IPS-18c (cell line): ENCODE measurements around the gene SMPD1.

ENCODE experiments used
- H3K4me3 ChIP-seq: 2 replicates; pipeline ENCODE4 v1.7.0; 2013; ENCODE audit warnings: low read depth, mild to moderate bottlenecking, low read length, moderate library complexity; ENCODE audit not compliant: insufficient read depth
- H3K9me3 ChIP-seq: one replicate; pipeline ENCODE4 v1.6.1; 2013; ENCODE audit warnings: mild to moderate bottlenecking, low read length, moderate library complexity; ENCODE audit not compliant: control insufficient read depth, insufficient read depth

The SMPD1 gene

DNA sequence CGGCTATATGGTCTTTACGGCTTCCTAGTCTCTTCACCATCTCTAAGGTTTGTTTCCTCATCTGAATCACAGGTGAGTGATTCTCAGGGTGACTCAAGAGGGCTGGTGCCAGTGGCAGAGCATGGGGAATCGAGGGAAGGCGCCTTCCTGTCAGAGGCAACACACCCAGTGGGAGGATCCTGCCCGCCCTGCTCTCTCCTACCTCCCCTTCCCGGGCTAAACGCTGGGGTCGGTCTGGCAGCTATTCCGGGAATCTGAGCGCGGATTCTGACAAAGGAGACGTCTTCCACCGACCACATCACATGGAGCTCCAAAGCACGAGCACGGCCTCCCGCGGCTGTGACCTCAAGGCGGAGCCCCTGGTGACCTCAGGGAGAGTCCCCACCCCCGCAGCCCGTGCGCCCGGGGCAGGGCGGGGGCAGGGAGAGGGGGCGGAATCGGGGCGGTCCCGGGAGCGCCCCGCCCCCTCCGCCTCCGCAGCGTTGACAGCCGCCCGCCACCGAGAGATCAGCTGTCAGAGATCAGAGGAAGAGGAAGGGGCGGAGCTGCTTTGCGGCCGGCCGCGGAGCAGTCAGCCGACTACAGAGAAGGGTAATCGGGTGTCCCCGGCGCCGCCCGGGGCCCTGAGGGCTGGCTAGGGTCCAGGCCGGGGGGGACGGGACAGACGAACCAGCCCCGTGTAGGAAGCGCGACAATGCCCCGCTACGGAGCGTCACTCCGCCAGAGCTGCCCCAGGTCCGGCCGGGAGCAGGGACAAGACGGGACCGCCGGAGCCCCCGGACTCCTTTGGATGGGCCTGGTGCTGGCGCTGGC is at the start of gene SMPD1:
Gene SMPD1, plus strand, starts transcription at position 570 of the 813 bp plus-strand sequence. Its CDS starts 125 bp downstream, at position 695.
- peaks cover 2% of the 10 kb centered on the region for H3K9me3 ChIP-seq
- H3K4me3 ChIP-seq: peak within 1 kb of the TSS; percentile 79

DNA sequence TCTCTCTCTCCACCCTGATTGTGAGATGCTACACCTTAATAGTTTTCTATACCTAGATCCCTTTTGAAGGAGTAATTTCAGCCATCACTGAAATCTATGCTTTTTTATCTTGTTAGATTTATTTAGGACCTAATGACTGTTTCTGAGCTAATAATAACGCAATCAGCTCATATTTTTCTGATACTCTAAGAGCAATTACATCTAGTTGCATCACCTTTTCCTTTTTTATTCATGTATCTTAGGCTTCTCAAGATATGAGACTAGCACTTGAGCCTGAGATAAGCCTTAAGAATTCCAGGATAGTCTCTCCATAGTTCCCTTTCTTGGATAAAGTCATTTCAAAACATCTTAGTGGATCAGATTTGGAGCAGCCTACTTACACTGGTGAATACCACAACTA is 44.9 kb upstream of the SMPD1 start:
- Histone ChIP-seq H3K4me3 (no peak overlapping the region), H3K9me3 (peaks cover 3% of the 10 kb centered on the region)

DNA sequence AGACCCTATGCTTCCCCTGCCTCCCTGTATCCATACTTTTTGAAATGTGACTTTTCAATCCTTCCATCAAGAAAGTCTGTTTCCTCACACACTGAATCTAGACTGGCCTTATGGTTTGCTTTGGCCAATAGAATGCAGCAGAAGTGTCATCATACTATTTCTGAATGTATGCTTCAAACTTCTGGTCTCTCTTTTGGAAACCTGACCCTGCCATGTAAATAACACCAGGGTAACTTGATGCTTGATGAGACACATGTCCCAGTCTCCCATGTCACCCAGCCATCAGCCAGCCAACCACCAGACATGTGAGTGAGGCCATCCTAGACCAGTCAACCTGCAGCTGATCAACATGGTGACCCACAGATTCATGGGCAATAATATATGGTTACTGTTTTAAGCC is 40.2 kb upstream of the SMPD1 start:
- Histone ChIP-seq H3K4me3 (no peak overlapping the region), H3K9me3 (peaks cover 3% of the 10 kb centered on the region)

DNA sequence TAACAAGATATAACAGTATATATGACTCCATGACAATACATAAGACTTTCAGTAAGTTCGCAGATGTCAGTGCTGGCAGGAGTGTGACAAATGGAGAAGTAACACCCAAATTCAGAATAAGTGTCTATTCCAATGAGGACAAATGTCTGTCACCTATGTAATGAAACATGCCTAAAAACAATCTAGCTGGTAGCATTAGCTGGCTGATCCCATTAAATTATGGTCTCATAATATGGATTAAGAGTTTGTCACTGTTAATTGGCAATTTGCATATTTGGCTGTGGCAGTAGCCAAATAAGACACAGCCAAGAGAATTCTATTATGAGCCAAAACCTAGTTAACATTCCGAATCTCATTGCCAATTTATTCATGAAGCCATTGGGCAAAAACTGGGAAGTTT is 39.8 kb upstream of the SMPD1 start:
- Histone ChIP-seq H3K4me3 (no peak overlapping the region), H3K9me3 (peaks cover 3% of the 10 kb centered on the region)

DNA sequence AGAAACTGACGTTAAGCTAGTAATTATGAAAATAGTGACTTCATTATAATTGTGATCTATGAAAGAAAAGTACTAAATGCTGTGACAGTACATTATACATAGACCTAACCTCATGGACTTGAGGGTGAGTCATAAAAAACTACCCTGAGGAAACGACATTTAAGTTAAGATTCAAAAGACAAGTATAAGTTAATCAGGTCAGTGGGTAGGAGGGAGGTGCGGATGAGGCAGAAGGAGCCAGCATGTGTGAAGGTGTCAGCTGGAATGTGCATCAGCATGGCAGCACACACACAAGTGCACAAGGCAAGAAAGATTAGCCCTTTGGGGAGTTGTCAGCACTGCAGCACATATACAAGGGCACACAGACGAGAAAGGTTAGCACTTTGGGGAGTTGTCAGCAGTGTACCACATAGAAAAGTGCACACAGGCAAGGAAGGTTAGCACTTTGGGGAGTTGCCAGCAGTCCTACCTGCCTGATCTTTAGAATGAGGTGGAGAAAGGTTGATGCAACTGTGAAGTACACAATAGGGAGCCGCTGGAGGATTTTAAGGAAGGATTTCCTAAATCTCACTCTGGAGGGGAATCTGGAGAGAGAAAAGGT is 38.4 kb upstream of the SMPD1 start:
- Histone ChIP-seq H3K4me3 (no peak overlapping the region), H3K9me3 (no peaks in the 10 kb centered on the region)

DNA sequence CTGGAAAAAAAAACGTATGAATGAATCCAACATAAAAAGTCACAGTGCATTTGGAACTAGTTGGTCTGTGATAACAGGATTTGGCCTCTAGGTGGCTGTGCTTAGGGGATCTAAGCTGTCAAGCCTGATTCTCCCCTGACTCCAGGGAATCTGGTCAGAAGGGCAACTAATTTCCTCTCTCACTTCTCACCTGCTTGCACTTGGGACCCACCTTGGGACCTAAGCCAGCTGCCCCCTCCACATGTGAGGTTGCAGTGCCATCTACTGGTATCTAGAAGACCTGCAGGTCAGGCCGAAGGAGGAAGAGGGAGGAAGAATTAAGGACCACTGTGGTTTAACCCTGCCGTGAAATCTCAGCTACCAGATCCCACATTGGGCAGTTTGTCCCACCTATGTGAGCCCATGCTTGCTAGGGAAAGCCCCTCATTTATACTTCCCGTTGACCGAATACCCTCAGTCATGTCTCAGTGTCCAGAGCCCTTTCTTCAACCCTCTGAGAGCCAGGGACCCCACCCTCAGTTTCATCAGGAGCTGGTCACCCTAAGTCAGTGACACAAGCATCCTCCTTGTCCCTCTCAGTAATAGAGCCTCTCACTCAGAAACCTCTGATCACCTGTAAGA is 36.8 kb upstream of the SMPD1 start:
- H3K4me3 ChIP-seq: no peak overlapping the region

DNA sequence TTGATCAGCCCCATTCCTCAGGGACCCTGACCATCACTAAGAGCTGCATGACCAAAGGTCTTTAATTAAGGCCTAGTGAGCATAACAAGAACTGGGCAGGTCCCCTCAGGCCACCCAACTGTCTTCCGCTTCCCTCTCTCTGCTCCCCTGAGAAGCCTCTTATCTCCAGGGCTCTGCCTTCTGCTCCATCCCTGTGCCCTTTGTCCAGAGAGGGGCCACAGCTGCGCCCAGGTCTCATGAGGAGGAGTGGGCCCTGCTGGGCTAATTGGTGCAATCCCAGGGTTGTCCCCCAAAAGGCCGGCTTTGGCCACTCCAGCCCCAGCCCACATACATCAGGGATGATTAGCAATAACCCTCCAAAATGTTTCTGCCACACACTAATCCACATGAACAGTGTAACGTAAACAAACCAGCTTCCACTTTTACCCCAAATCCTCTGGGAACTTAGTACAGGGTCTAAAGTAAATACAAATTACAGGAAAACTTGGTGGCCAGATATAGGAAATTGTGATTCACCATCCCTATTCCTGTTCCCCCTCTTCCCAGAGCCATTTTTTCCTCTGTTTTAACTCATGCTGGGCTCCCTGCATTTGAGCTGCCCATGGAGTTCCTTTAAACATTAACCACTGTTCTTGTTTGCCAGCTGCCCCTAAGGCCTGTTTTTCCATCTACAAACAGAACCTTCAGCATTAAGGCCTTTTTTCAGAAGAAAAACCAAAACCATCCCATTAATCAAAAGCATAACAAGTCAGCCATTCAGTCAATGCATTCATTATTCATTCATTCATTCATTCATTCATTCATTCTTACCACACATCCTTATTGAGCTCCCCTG is 35.4 kb upstream of the SMPD1 start:
- H3K9me3 ChIP-seq: no peaks in the 10 kb centered on the region
- H3K4me3 ChIP-seq: no peak overlapping the region

More for the DNA sequence above, 36.8 kb upstream of the SMPD1 start:
- no peaks in the 10 kb centered on the region for H3K9me3 ChIP-seq

DNA sequence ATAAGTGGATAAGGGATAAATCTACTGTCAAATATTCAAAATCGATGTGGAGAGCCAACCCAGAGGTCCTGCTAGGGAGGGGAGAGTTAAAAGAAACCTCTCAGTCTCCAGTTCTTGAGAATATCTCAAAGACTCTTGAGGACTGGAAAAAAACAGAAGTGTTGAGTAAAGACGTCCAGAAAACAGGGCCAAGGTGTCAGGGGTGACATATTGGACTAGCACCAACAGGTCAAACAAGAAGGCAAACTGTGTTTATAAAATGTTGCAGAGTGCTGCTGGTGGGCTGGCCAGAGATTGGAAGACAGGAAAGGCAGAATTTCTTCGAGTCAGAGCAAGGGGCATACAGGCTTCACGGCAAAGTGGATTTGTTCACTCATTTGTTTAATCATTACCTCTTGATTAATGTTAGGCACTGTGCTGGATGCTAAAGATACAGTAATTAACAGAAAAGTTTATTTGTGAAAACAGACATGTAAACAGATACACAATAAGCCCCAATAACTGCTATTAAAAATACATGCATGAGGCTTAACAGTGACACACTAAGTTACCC is 33.7 kb upstream of the SMPD1 start:
- Histone ChIP-seq H3K9me3 (no peaks in the 10 kb centered on the region), H3K4me3 (no peak overlapping the region)

DNA sequence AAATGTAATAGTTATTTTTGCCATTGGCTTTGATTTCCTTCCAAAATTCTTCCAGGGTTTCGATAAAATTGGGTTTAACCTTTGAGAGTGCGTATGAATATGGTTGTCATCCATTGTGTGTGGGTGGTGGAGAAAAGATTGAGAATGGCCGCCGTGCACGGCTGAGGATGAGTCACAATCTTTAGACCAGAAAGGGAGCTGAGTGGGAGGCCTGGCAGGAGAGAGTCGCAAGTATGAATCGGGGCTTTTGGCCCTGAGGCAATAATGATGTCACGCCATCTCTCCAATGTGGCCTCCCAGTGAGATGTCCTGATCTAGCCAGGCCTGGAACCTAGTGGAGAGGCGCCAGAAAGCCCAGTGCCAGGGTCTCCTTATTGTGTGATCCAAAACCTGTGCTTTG is 33.1 kb upstream of the SMPD1 start:
- Histone ChIP-seq H3K4me3 (no peak overlapping the region), H3K9me3 (no peaks in the 10 kb centered on the region)

DNA sequence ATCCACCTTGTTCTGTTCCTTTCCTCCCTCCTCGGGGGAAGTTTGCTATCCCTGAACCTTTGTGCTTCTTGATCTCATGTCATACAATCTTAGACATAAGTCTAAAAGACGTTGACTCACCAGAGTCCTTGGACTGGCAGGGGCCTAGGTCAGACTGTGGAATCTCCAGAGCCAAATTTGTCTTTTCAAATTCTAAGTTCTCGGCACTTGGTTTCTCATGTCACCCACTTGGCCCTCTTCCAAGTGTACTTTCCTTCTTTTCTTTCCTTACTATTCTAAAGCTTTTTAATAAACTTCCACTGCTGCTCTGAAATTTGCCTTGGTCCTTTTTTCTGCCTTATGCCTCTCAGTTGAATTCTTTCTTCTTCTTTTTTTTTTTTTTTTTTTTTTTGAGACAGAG is 30.1 kb upstream of the SMPD1 start:
- no peaks in the 10 kb centered on the region for H3K9me3 ChIP-seq
- no peak overlapping the region for H3K4me3 ChIP-seq

DNA sequence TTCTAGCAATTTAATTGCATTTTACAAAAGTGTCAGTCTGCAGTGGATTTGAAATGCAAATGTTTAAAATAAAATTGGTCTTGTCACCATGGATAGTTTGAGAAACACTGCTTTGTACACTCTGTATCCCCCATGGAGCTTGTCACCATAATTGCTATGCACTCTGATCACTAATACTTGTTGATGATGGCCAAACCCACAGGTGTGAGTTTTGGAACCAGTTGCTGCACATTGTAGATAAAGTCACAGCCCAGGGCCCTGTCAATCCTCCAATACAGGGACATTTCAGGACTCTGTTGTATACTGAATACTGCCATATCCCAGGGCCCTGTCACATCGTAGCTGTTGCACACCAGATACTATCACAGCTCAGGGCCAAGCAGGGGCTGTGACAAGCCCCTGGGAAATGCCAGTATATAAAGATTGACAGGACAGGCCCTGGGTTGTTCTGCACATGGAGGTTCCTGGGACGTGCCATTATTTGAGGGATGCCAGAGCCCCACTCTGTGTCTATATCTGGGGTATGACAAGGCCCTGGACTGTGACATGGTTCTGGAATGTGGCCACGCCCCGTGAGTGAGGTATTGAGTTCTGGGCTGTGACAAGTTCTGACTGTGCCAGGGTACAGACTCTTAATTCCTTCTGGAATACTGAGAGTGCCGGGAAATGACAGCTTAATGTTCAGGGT is 27.9 kb upstream of the SMPD1 start:
- Histone ChIP-seq H3K9me3 (no peaks in the 10 kb centered on the region), H3K4me3 (no peak overlapping the region)

DNA sequence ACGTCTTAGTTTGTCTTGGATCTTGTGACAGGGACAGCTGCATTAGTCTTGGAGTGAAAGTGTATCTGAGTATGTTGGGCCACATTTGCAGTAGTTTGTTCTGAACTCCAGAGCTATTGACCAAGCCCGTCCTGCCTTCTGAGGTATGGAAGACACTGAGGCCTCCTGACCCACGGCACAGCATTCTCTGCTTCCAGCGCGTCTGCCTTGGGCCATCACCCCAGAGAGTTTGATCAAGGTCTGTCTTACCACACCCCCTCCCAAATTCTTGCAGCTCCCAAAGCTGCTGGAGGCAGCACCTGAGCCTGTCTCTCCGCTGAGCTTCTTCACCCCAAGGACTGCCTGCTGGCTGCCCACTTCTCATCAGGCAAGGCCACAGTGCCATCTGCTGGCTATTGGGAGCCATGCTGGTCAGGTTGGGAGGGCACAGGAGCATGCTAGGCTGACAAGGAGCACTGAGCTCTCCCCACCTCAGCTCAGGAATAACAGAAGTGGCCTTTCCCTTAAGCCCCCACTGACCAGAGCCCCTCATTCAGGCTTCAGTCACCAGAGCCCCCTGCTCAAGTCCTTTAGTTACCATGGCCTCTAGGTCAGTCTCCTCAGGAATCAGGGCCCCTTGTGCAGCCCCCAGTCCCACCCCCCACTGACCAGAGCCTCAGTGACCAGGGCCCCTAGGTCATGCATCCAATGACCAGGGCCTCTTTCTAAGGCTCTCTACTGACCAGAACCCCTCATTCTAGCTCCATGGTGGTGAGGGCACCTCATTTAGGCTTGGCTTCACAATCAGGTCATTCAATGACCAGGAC is 27.2 kb upstream of the SMPD1 start:
- no peak overlapping the region; the same call in 1 of the 2 replicates for H3K4me3 ChIP-seq
- H3K9me3 ChIP-seq: no peaks in the 10 kb centered on the region

DNA sequence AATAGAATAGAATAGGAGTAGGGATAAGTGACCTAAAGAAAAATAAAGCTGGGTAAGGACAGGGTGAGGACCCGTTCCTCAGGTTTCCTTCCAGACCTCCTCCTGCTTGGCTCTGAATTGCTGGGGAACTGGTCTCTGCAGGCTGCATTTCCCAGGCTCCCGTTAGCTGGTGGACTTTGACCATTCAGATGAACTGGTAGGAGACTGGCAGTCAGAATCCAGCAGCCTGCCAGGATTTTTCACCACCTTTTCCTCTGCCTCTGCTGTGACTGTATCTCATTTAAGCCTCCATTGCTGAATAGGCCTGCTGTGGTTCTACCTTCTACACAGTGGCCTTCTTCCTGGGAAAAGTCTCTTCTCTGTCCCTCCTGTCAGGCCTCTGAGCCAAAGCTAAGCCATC is 24.6 kb upstream of the SMPD1 start:
- no peaks in the 10 kb centered on the region for H3K9me3 ChIP-seq
- H3K4me3 ChIP-seq: no peak overlapping the region

DNA sequence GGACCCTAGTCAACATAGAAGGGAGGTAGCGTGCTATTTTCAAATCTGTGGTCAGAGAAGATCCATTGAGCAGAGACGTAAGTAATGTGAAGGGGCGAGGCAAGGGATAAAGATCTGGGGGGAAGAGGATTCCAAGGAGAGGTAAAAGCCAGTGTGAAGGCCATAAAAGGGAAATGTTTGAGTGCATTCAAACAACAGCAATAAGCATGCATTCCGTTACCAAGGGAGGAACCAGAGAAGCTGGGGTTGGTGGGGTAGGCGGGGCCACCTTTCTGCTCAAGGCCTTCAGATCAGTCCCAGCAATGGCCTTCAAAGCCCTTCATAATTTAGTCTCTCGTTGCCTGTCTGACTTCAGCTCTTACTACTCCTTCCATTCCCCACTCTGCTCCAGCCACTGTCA is 18.4 kb upstream of the SMPD1 start:
- Histone ChIP-seq H3K4me3 (no peak overlapping the region), H3K9me3 (no peaks in the 10 kb centered on the region)

DNA sequence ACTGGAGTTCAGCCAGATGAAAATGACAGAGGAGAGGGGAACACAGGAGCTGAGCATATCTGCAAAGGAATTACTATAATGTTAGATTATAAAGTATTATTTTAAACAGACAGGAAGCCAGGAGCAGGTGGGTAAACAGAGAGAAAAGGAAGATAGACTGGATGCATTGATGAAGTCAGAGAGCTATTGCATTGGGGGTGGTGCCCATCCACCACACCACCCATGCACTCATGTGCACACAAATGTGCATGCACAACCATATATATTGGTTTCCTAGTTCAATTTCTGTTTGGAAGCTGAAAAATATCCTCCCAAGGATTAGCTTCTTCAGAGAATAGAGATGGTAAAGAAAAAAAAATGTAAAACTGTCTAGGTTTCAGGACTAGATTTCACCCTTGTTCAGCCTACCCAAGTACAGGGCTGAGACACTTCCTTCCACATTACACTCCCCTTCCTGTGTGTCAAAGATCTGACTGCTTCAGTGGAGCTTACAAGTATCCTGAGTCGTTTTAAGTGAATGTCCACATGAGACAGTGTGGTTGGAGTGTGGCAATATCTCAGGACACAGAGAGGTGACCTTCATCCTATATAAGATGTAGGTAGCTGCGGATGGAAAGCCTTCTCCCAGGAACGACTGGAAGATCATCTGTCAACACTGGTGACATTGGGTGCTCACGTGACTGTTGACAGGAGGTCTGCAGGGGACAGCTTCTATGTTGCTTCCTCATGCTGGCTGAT is 12.2 kb upstream of the SMPD1 start:
- no peak overlapping the region for H3K4me3 ChIP-seq

DNA sequence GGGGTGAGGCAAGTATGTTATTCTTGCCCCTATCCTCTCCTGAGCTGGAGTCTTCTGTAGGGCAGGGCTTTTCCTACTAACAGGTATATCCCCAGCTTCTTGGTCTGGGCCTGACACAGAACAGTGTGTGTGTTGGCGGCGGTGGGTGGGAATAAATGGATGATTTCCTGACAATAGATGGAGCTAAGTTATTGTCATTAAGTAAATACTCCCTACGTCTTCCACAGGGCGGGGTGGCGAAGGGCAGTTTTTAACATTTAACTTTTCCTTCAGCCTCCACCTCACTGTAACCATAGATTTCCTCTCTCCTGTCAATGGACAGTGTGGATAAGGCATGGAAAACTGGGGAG is 11.7 kb upstream of the SMPD1 start:
- Histone ChIP-seq H3K9me3 (no peaks in the 10 kb centered on the region), H3K4me3 (no peak overlapping the region)

More for the DNA sequence above, 12.2 kb upstream of the SMPD1 start:
- H3K9me3 ChIP-seq: no peaks in the 10 kb centered on the region
